ENCODE results near the gene REEP1.

DNA sequence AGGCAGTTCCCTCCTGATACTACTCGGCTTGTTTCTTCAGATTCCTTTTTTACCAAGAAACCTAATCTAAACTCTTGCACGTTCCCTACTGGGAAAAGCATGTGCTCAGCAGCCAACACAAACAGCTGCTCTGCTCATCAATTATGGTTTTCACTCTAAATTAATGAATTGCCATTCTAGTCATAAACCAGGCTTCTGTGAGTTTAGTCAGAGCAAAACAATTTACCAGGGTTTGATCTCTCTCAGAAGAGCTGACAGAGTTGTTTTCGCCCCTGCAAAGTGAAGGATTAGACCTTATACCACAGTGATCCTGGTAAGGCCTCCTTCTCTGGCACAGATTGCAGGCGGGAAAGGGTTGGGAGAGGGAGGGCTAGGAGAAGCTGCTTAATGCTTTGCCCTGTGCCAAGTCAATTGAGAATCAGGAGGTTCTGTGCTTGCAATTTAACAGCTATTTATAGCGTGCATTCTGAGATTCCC lies 57.2 kb downstream of the REEP1 start:
- TF ChIP-seq, protein P1, sequence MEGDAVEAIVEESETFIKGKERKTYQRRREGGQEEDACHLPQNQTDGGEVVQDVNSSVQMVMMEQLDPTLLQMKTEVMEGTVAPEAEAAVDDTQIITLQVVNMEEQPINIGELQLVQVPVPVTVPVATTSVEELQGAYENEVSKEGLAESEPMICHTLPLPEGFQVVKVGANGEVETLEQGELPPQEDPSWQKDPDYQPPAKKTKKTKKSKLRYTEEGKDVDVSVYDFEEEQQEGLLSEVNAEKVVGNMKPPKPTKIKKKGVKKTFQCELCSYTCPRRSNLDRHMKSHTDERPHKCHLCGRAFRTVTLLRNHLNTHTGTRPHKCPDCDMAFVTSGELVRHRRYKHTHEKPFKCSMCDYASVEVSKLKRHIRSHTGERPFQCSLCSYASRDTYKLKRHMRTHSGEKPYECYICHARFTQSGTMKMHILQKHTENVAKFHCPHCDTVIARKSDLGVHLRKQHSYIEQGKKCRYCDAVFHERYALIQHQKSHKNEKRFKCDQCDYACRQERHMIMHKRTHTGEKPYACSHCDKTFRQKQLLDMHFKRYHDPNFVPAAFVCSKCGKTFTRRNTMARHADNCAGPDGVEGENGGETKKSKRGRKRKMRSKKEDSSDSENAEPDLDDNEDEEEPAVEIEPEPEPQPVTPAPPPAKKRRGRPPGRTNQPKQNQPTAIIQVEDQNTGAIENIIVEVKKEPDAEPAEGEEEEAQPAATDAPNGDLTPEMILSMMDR (IDR thresholded peaks at IDR 0.05), result no peak
- TF ChIP-seq POLR2A (IDR thresholded peaks at IDR 0.05), result no peak

All from testis (tissue), 2 donors.